Gastrocnemius medialis (tissue), 4 donors: Measurements from ENCODE around the gene KRTAP6-1. TPM values are rescaled to one million over a fixed set of nuclear protein-coding genes. Genes with fewer than 3 reads are reported as not detected.

Source experiments
- ATAC-seq, 2 donors: fragments of 150-250 bp; one replicate each; pipeline ENCODE4 v1.9.1; 2016
- DNase-seq, 2 donors: peaks; one replicate each; pipeline ENCODE4 v3.0.0-alpha.2; 2019
- H3K27ac ChIP-seq, 4 donors: fragments of 200-600 bp; sonication (generic); 1 replicate in 1 of 4; 2 replicates in 3 of 4; pipeline ENCODE4 v1.5.1; 2016 to 2018; ENCODE audit warnings: mild to moderate bottlenecking in 2 of 4, moderate library complexity in 1 of 4
- H3K27me3 ChIP-seq, 3 donors: fragments of 200-600 bp; sonication (generic) in 2 of 3; 1 replicate in 1 of 3; 2 replicates in 2 of 3; pipeline versions ENCODE4 v1.5.1 to v1.6.0; 2016 to 2019; ENCODE audit warnings: mild to moderate bottlenecking in 1 of 3, moderate library complexity in 1 of 3
- H3K36me3 ChIP-seq, 2 donors: fragments of 200-600 bp; sonication (generic) in 1 of 2; one replicate each; pipeline ENCODE4 v1.5.1; 2017 to 2018
- H3K4me1 ChIP-seq, 2 donors: fragments of 200-600 bp; sonication (generic) in 1 of 2; one replicate each; pipeline ENCODE4 v1.5.1; 2016 to 2017; ENCODE audit warnings: mild to moderate bottlenecking in 2 of 2
- H3K4me3 ChIP-seq, 4 donors: fragments of 200-600 bp; sonication (generic) in 3 of 4; 1 replicate in 1 of 4; 2 replicates in 3 of 4; pipeline ENCODE4 v1.5.1; 2016 to 2019; ENCODE audit warnings: mild to moderate bottlenecking in 2 of 4
- H3K9me3 ChIP-seq, 3 donors: fragments of 200-600 bp; sonication (generic) in 2 of 3; 1 replicate in 1 of 3; 2 replicates in 2 of 3; pipeline ENCODE4 v1.5.1; 2016 to 2019
- CTCF ChIP-seq, 5 experiments: fragments of 450-650 bp in 3 of 5; fragments of 200-600 bp in 2 of 5; sonication (generic) in 2 of 5; IDR thresholded peaks in 4 of 5; conservative IDR thresholded peaks in 1 of 5; 1 replicate in 4 of 5; 2 replicates in 1 of 5; pipeline ENCODE4 v1.5.1; 2016 to 2019; ENCODE audit warnings: antibody characterized with exemption in 5 of 5, mild to moderate bottlenecking in 3 of 5, moderate library complexity in 3 of 5
- POLR2A ChIP-seq, 2 donors: fragments of 450-650 bp; IDR thresholded peaks; one replicate each; pipeline ENCODE4 v1.6.1; 2017; ENCODE audit warnings: antibody characterized with exemption in 2 of 2, mild to moderate bottlenecking in 2 of 2, moderate library complexity in 2 of 2
- in situ Hi-C, 4 donors: fragments of 200-750 bp; cut with MboI; loops; one replicate each; pipeline versions ENCODE4 v1.15.0 to v1.8.0; 2017; ENCODE audit warnings: low sequenced_read_pairs in 4 of 4
- intact Hi-C: fragments of 100-400 bp; cut with DNase I; formaldehyde crosslinking; loops from one replicate; pipeline ENCODE4 v1.15.1; 2023; ENCODE audit warnings: low total_unique reads
- total RNA-seq, 4 donors: library from RNA; depleted of rRNA; stranded (reverse); fragments of >200 nt; gene quantifications; one replicate each; pipeline versions ENCODE4 v1.1.0 to v1.2.3, GENCODE V29; 2016

Gene KRTAP6-1
- total RNA-seq, 4 donors from 2014 or later: not detected

- TF ChIP-seq CTCF (IDR thresholded peaks at IDR 0.05 in 4 of 5, conservative IDR thresholded peaks at IDR 0.05 in 1 of 5) (no peak), POLR2A (IDR thresholded peaks at IDR 0.05) (no peak)
- no peaks in the 10 kb centered on the region for H3K4me1 ChIP-seq
- H3K27me3 ChIP-seq: no peaks in the 10 kb centered on the region
- intact Hi-C loops: no loop called here
- H3K36me3 ChIP-seq: no peaks in the 10 kb centered on the region
- DNase-seq (no peak), ATAC-seq (no peak)
- in situ Hi-C loops: no loop called here
- H3K4me3 ChIP-seq: no peak within 1 kb of the TSS
- no peak within 1 kb of the TSS for H3K27ac ChIP-seq
- no peaks in the 10 kb centered on the region for H3K9me3 ChIP-seq
Measured at GRCh38 chr21:30620522-30620921, 6.8 kb upstream of the KRTAP6-1 start, which contains the start of gene KRTAP20-4. Gene KRTAP20-4 (plus strand): TSS chr21:30620627.

- no peaks in the 10 kb centered on the region for H3K27me3 ChIP-seq
- no peak for ATAC-seq
- no peak for TF ChIP-seq POLR2A (IDR thresholded peaks at IDR 0.05)
- H3K4me3 ChIP-seq: no peak overlapping the region
- no peaks in the 10 kb centered on the region for H3K36me3 ChIP-seq
- DNase-seq: no peak
- in situ Hi-C loops: no loop called here
- no peak overlapping the region for H3K27ac ChIP-seq
- no peaks in the 10 kb centered on the region for H3K9me3 ChIP-seq
- intact Hi-C loops: no loop called here
- no peaks in the 10 kb centered on the region for H3K4me1 ChIP-seq
Measured at GRCh38 chr21:30620080-30620479, 6.3 kb upstream of the KRTAP6-1 start.

GRCh38 chr21:30616125-30616524, 2.4 kb upstream of the KRTAP6-1 start, which contains the start of gene KRTAP20-1:
Gene KRTAP20-1 (plus strand): TSS chr21:30616425. CDS start chr21:30616455, 30 bp downstream.
- no peak within 1 kb of the TSS for H3K4me3 ChIP-seq
- ATAC-seq (no peak), DNase-seq (no peak)
- H3K4me1 ChIP-seq: no peaks in the 10 kb centered on the region
- no peak within 1 kb of the TSS for H3K27ac ChIP-seq
- H3K9me3 ChIP-seq: no peaks in the 10 kb centered on the region
- no peak for TF ChIP-seq CTCF (IDR thresholded peaks at IDR 0.05 in 4 of 5, conservative IDR thresholded peaks at IDR 0.05 in 1 of 5)
- no peak for TF ChIP-seq POLR2A (IDR thresholded peaks at IDR 0.05)
- in situ Hi-C loops (no loop called here), intact Hi-C loops (no loop called here)
- no peaks in the 10 kb centered on the region for H3K27me3 ChIP-seq
- no peaks in the 10 kb centered on the region for H3K36me3 ChIP-seq

- no peaks in the 10 kb centered on the region for H3K36me3 ChIP-seq
- no peak for TF ChIP-seq CTCF (IDR thresholded peaks at IDR 0.05 in 4 of 5, conservative IDR thresholded peaks at IDR 0.05 in 1 of 5)
- no peak for TF ChIP-seq POLR2A (IDR thresholded peaks at IDR 0.05)
- ATAC-seq (no peak), DNase-seq (no peak)
- in situ Hi-C loops: no loop called here
- no peak overlapping the region for H3K4me3 ChIP-seq
- H3K4me1 ChIP-seq: no peaks in the 10 kb centered on the region
- H3K9me3 ChIP-seq: no peaks in the 10 kb centered on the region
- no peaks in the 10 kb centered on the region for H3K27me3 ChIP-seq
- no peak overlapping the region for H3K27ac ChIP-seq
- intact Hi-C loops: no loop called here
Measured at GRCh38 chr21:30615199-30615598, 1.5 kb upstream of the KRTAP6-1 start.

- ATAC-seq (no peak), DNase-seq (no peak)
- intact Hi-C loops: no loop called here
- no peaks in the 10 kb centered on the region for H3K4me1 ChIP-seq
- no peaks in the 10 kb centered on the region for H3K27me3 ChIP-seq
- in situ Hi-C loops: no loop called here
- H3K4me3 ChIP-seq: no peak overlapping the region
- TF ChIP-seq CTCF (IDR thresholded peaks at IDR 0.05 in 4 of 5, conservative IDR thresholded peaks at IDR 0.05 in 1 of 5) (no peak), POLR2A (IDR thresholded peaks at IDR 0.05) (no peak)
- H3K27ac ChIP-seq: no peak overlapping the region
- no peaks in the 10 kb centered on the region for H3K36me3 ChIP-seq
- H3K9me3 ChIP-seq: no peaks in the 10 kb centered on the region
Measured at GRCh38 chr21:30612132-30612531, 1.6 kb downstream of the KRTAP6-1 start.
